H1 (cell line): Measurements from ENCODE around the gene ITGA8. TPM values are rescaled to one million over a fixed set of nuclear protein-coding genes. Genes with fewer than 3 reads are reported as not detected.

Experiments used
- CTCF ChIA-PET: fragments of 300-600 bp; sonication (Branson Sonifier 250); formaldehyde crosslinking; loops from one replicate; lab custom pipeline; 2021; ENCODE audit not compliant: partially characterized antibody; lab: Charles Lee
- POLR2A ChIA-PET: fragments of 300-600 bp; sonication (Branson Sonifier 250); formaldehyde crosslinking; loops from one replicate; lab custom pipeline; 2021; ENCODE audit warnings: inconsistent platforms; ENCODE audit not compliant: partially characterized antibody; lab: Charles Lee
- DNase-seq, 2 experiments: peaks; one replicate each; pipeline versions ENCODE4 v3.0.0 to v3.0.0-alpha.2; 2010 to 2022; ENCODE audit warnings: low spot score in 2 of 2, low read depth in 1 of 2, mixed read lengths in 1 of 2
- FAIRE-seq: peaks from 2 replicates; lab custom pipeline; 2011; peaks lifted over from hg19 to GRCh38; lab: Jason Lieb, UNC
- H2AFZ ChIP-seq: 2 replicates; pipeline ENCODE4 v1.8.1; 2012; ENCODE audit warnings: low read length, inconsistent platforms
- H2AK5ac ChIP-seq: 2 replicates; pipeline ENCODE4 v1.6.1; 2013; ENCODE audit warnings: low read depth, low read length
- H2BK120ac ChIP-seq: replicated peaks from 2 replicates; pipeline ENCODE3; 2013; ENCODE audit warnings: low read depth, low read length, inconsistent platforms
- H2BK12ac ChIP-seq: 2 replicates; pipeline ENCODE4 v1.6.1; 2013; ENCODE audit warnings: low read depth, low read length
- H2BK15ac ChIP-seq: 2 replicates; pipeline ENCODE4 v1.6.1; 2013; ENCODE audit warnings: low read length
- H2BK20ac ChIP-seq: 2 replicates; pipeline ENCODE4 v1.6.1; 2013; ENCODE audit warnings: low read length
- H2BK5ac ChIP-seq: 2 replicates; pipeline ENCODE4 v1.6.1; 2013; ENCODE audit warnings: low read depth, low read length
- H3K14ac ChIP-seq: 2 replicates; pipeline ENCODE4 v1.6.1; 2013; ENCODE audit warnings: inconsistent platforms; ENCODE audit not compliant: insufficient read length
- H3K18ac ChIP-seq: 2 replicates; pipeline ENCODE4 v1.6.1; 2013; ENCODE audit warnings: low read length; ENCODE audit errors: extremely low read depth
- H3K23ac ChIP-seq: 2 replicates; pipeline ENCODE4 v1.6.1; 2013; ENCODE audit warnings: inconsistent platforms; ENCODE audit not compliant: insufficient read length
- H3K23me2 ChIP-seq: 2 replicates; pipeline ENCODE4 v1.6.1; 2013; ENCODE audit warnings: low read depth, low read length
- H3K27ac ChIP-seq: 2 replicates; pipeline ENCODE4 v1.6.1; 2011; ENCODE audit warnings: low read depth, low read length, inconsistent platforms
- H3K27me3 ChIP-seq, 4 experiments: replicated peaks in 1 of 4; 1 replicate in 1 of 4; 2 replicates in 3 of 4; pipeline versions ENCODE4 v1.6.1 to v1.8.1; 2011 to 2013; ENCODE audit warnings: low read length in 3 of 4, mild to moderate bottlenecking in 3 of 4, inconsistent platforms in 2 of 4, mixed read lengths in 2 of 4, moderate library complexity in 1 of 4; ENCODE audit not compliant: control insufficient read depth in 3 of 4, insufficient read depth in 3 of 4; ENCODE audit errors: extremely low read depth in 1 of 4
- H3K36me3 ChIP-seq, 4 experiments: 2 replicates each; pipeline versions ENCODE4 v1.6.1 to v1.8.1; 2011 to 2013; ENCODE audit warnings: mild to moderate bottlenecking in 4 of 4, low read length in 3 of 4, moderate library complexity in 2 of 4, control low read depth in 1 of 4, inconsistent platforms in 1 of 4; ENCODE audit not compliant: insufficient read depth in 4 of 4, control insufficient read depth in 2 of 4
- H3K4ac ChIP-seq: replicated peaks from 2 replicates; pipeline ENCODE3; 2013; ENCODE audit warnings: low read length, low read depth, mixed read lengths, inconsistent platforms; ENCODE audit not compliant: insufficient read length
- H3K4me1 ChIP-seq, 4 experiments: replicated peaks in 1 of 4; 1 replicate in 1 of 4; 2 replicates in 3 of 4; pipeline versions ENCODE4 v1.6.1 to v1.8.1; 2011 to 2013; ENCODE audit warnings: low read length in 3 of 4, inconsistent platforms in 2 of 4, mixed read lengths in 1 of 4; ENCODE audit not compliant: insufficient read depth in 4 of 4, control insufficient read depth in 3 of 4
- H3K4me2 ChIP-seq, 2 experiments: 2 replicates each; pipeline versions ENCODE4 v1.6.1 to v1.8.1; 2011 to 2013; ENCODE audit warnings: low read depth in 2 of 2, low read length in 2 of 2, control low read depth in 1 of 2, inconsistent platforms in 1 of 2, mild to moderate bottlenecking in 1 of 2; ENCODE audit not compliant: insufficient read depth in 1 of 2
- H3K4me3 ChIP-seq, 4 experiments: fragments of 200-600, 300-600 bp in 1 of 4; sonication (generic), shearing (Covaris generic), sonication (Bioruptor Twin) in 1 of 4; 2 replicates each; pipeline versions ENCODE4 v1.5.1 to v1.8.1; 2011 to 2016; ENCODE audit warnings: low read length in 4 of 4, low read depth in 3 of 4, control low read depth in 2 of 4, inconsistent platforms in 2 of 4, mild to moderate bottlenecking in 2 of 4, mixed read lengths in 1 of 4, moderate library complexity in 1 of 4; ENCODE audit not compliant: insufficient read depth in 2 of 4; ENCODE audit errors: extremely low read depth in 1 of 4
- H3K56ac ChIP-seq: replicated peaks from 2 replicates; pipeline ENCODE3; 2013; ENCODE audit warnings: low read depth, mild to moderate bottlenecking, mixed read lengths, low read length, inconsistent platforms; ENCODE audit not compliant: insufficient read length
- H3K79me1 ChIP-seq: 2 replicates; pipeline ENCODE4 v1.6.1; 2013; ENCODE audit warnings: low read depth, low read length, control low read depth
- H3K79me2 ChIP-seq, 2 experiments: 2 replicates each; pipeline versions ENCODE4 v1.6.1 to v1.8.1; 2012 to 2013; ENCODE audit warnings: low read length in 2 of 2, mild to moderate bottlenecking in 2 of 2, inconsistent platforms in 1 of 2; ENCODE audit not compliant: insufficient read depth in 2 of 2, control insufficient read depth in 1 of 2
- H3K9ac ChIP-seq, 4 experiments: replicated peaks in 1 of 4; 1 replicate in 1 of 4; 2 replicates in 3 of 4; pipeline versions ENCODE4 v1.6.1 to v1.8.1; 2011 to 2013; ENCODE audit warnings: low read depth in 3 of 4, low read length in 3 of 4, control low read depth in 2 of 4, mild to moderate bottlenecking in 2 of 4, moderate library complexity in 2 of 4, inconsistent platforms in 1 of 4; ENCODE audit errors: extremely low read depth in 1 of 4
- H3K9me3 ChIP-seq, 2 experiments: 2 replicates each; pipeline versions ENCODE4 v1.6.1 to v1.8.1; 2012 to 2013; ENCODE audit warnings: mild to moderate bottlenecking in 2 of 2, moderate library complexity in 2 of 2, control low read depth in 1 of 2, inconsistent platforms in 1 of 2, low read depth in 1 of 2, low read length in 1 of 2, mixed read lengths in 1 of 2; ENCODE audit not compliant: insufficient read depth in 2 of 2
- H4K20me1 ChIP-seq, 2 experiments: replicated peaks in 1 of 2; 2 replicates each; pipeline versions ENCODE3 to v1.8.1; 2011 to 2013; ENCODE audit warnings: inconsistent platforms in 2 of 2, low read length in 2 of 2, mild to moderate bottlenecking in 1 of 2; ENCODE audit not compliant: insufficient read depth in 2 of 2, control insufficient read depth in 1 of 2
- H4K5ac ChIP-seq: 2 replicates; pipeline ENCODE4 v1.6.1; 2013; ENCODE audit warnings: low read length, low read depth, mixed read lengths, inconsistent platforms; ENCODE audit not compliant: insufficient read length
- H4K8ac ChIP-seq: 2 replicates; pipeline ENCODE4 v1.8.0; 2013; ENCODE audit warnings: mild to moderate bottlenecking, moderate library complexity, low read length, inconsistent platforms; ENCODE audit not compliant: insufficient read depth; ENCODE audit errors: extremely low read depth
- H4K91ac ChIP-seq: replicated peaks from 2 replicates; pipeline ENCODE3; 2013; ENCODE audit warnings: low read length, mixed read lengths, inconsistent platforms; ENCODE audit not compliant: insufficient read length
- EGR1 ChIP-seq: IDR thresholded peaks from 2 replicates; pipeline ENCODE4 v1.6.1; 2011; ENCODE audit warnings: low read depth, low read length, borderline replicate concordance
- NANOG ChIP-seq: IDR thresholded peaks from 2 replicates; pipeline ENCODE4 v1.6.1; 2011; ENCODE audit warnings: low read length, low read depth, mild to moderate bottlenecking, inconsistent platforms; ENCODE audit not compliant: insufficient read depth, poor library complexity, severe bottlenecking
- POU5F1 ChIP-seq: IDR thresholded peaks from 2 replicates; pipeline ENCODE4 v1.6.1; 2011; ENCODE audit warnings: low read depth, mild to moderate bottlenecking, low read length, moderate library complexity
- WGBS, 2 experiments: shearing (Covaris generic) in 1 of 2; methylation state at CpG; one replicate each; pipeline versions ENCODE4 v1.1.6 to v1.1.7; 2013 to 2015; ENCODE audit warnings: low lambda C conversion rate in 2 of 2, mixed read lengths in 2 of 2, inconsistent platforms in 1 of 2, low coverage in 1 of 2, missing lambda C conversion rate in 1 of 2; ENCODE audit not compliant: insufficient replicate concordance in 2 of 2, insufficient coverage in 1 of 2, insufficient read length in 1 of 2; ENCODE audit errors: extremely low coverage in 1 of 2, missing lambda C conversion rate in 1 of 2; 5-methylcytosine and 5-hydroxymethylcytosine counted together
- polyA plus RNA-seq, 7 experiments: library from polyadenylated mRNA; depleted of rRNA in 3 of 7; stranded (reverse) in 5 of 7; unstranded in 2 of 7; fragments of >200 nt in 5 of 7; fragments of 200-250 nt in 2 of 7; gene quantifications; 1 replicate in 5 of 7; 2 replicates in 1 of 7; 4 replicates in 1 of 7; pipeline versions ENCODE4 v1.2.1 to v1.2.3, GENCODE V29; 2011 to 2013; ENCODE audit warnings: missing spikeins in 2 of 7, mixed read lengths in 2 of 7
- total RNA-seq: library from RNA; stranded (reverse); fragmentation: NEBNext Ultra II Directional; extraction: Animal tissue kit (Norgen Biotek cat#: 25700); gene quantifications from 2 replicates; pipeline ENCODE4 v1.2.1, GENCODE V29; 2021

ITGA8 gene
- total and polyA plus RNA-seq, 2 of the 8 experiments (the other 6 are each of a cell fraction or from before 2014, with no cell fraction given) = not detected

GRCh38 chr10:15478429-15478828 lies 241.3 kb downstream of the ITGA8 start:
- H3K14ac ChIP-seq = no peak overlapping the region
- no peak overlapping the region for H3K23ac ChIP-seq
- no peak for DNase-seq
- ChIA-PET CTCF (interaction anchor here (0.8 to 1.4 kb wide), 4 partner anchors 15 to 107 kb away, joined by 3 to 4 read pairs (median 3); no protein-coding TSS in a partner anchor), POLR2A (no interaction called here)
- no peak overlapping the region for H3K56ac ChIP-seq
- H3K27me3 ChIP-seq = peaks cover 22 to 47% (median 38%) of the 10 kb centered on the region in 4 experiments
- H3K4me1 ChIP-seq = peaks cover 2 to 15% (median 5%) of the 10 kb centered on the region in 4 experiments; a peak in 4 of 7 replicates
- H3K36me3 ChIP-seq = no peaks in the 10 kb centered on the region
- no peak overlapping the region for H2BK12ac ChIP-seq
- no peak overlapping the region for H3K4me3 ChIP-seq
- H3K27ac ChIP-seq = no peak overlapping the region
- H2BK20ac ChIP-seq = no peak overlapping the region
- H3K79me1 ChIP-seq = no peaks in the 10 kb centered on the region; the same call in 1 of the 2 replicates
- WGBS, 2 experiments = 67% methylated on average over 6 of the region's 6 CpGs; no CpG with 5 or more reads in 1 of the 2 experiments
- H2BK15ac ChIP-seq = no peak overlapping the region
- no peaks in the 10 kb centered on the region for H3K79me2 ChIP-seq
- H2AK5ac ChIP-seq = no peak overlapping the region
- H3K4me2 ChIP-seq = peak overlapping the region in 1 of 2 experiments; percentile 2; a peak in 1 of 4 replicates
- H3K9ac ChIP-seq = no peak overlapping the region
- H2BK120ac ChIP-seq = no peak overlapping the region
- FAIRE-seq = no peak
- H4K91ac ChIP-seq = no peak overlapping the region
- no peaks in the 10 kb centered on the region for H4K20me1 ChIP-seq
- H2AFZ ChIP-seq = no peak overlapping the region
- H4K5ac ChIP-seq = no peak overlapping the region
- no peak overlapping the region for H4K8ac ChIP-seq
- H3K9me3 ChIP-seq = peaks cover 0 to 2% of the 10 kb centered on the region in 2 experiments; a peak in 2 of 4 replicates
- no peak overlapping the region for H3K18ac ChIP-seq
- no peaks in the 10 kb centered on the region; the same call in 1 of the 2 replicates for H3K23me2 ChIP-seq
- H2BK5ac ChIP-seq = no peak overlapping the region
- H3K4ac ChIP-seq = no peak overlapping the region
- TF ChIP-seq NANOG (no peak), EGR1 (no peak), POU5F1 (no peak)
